GM13976 (cell line): ENCODE results near the gene MYO9A.
A peak's percentile ranks its signal among the peaks of the same experiment; 100 is the strongest.
"Not testable (repeated sequence)": the region's sequence is repeated elsewhere in the genome, so short reads cannot be mapped to it uniquely, and the experiment has no call there.

Experiments used
- DNase-seq: peaks from one replicate; pipeline ENCODE4 v3.0.0; 2012; ENCODE audit warnings: low spot score
- in situ Hi-C: fragments of 300-500 bp; cut with MboI; formaldehyde crosslinking; loops from one replicate; pipeline ENCODE4 v1.12.0; 2022; ENCODE audit warnings: low sequenced_read_pairs, mixed read lengths, inconsistent platforms; ENCODE audit not compliant: unreplicated experiment
- TF ChIP-seq, protein P1 (sequence below): IDR thresholded peaks from 2 replicates; pipeline ENCODE4 v1.5.1; 2012; ENCODE audit warnings: borderline replicate concordance, mild to moderate bottlenecking; ENCODE audit not compliant: insufficient read depth; ENCODE audit errors: extremely low read depth, missing control alignments, control extremely low read depth

Gene MYO9A

DNA sequence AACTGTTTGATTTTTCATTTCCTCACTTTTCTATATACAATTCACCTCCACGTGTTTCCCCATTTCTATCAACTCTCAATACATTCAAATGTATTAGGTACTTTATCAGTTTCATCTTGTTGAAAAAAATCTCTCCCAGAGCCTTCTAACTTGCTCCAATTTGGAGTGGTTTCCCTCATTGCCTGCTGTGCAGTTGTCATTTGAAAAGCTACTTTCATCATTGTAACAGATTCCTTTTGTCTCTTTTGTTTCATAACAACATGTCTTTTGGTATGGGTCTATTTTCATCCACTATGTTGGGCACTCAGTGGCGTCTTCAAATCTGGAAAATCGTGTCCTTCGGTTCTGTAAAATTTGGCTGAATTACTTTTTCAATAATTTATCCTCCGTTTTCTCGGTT lies 232.6 kb downstream of the MYO9A start:
- no peak for DNase-seq
- TF ChIP-seq, protein P1, sequence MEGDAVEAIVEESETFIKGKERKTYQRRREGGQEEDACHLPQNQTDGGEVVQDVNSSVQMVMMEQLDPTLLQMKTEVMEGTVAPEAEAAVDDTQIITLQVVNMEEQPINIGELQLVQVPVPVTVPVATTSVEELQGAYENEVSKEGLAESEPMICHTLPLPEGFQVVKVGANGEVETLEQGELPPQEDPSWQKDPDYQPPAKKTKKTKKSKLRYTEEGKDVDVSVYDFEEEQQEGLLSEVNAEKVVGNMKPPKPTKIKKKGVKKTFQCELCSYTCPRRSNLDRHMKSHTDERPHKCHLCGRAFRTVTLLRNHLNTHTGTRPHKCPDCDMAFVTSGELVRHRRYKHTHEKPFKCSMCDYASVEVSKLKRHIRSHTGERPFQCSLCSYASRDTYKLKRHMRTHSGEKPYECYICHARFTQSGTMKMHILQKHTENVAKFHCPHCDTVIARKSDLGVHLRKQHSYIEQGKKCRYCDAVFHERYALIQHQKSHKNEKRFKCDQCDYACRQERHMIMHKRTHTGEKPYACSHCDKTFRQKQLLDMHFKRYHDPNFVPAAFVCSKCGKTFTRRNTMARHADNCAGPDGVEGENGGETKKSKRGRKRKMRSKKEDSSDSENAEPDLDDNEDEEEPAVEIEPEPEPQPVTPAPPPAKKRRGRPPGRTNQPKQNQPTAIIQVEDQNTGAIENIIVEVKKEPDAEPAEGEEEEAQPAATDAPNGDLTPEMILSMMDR: no peak
- in situ Hi-C loops: no loop called here

DNA sequence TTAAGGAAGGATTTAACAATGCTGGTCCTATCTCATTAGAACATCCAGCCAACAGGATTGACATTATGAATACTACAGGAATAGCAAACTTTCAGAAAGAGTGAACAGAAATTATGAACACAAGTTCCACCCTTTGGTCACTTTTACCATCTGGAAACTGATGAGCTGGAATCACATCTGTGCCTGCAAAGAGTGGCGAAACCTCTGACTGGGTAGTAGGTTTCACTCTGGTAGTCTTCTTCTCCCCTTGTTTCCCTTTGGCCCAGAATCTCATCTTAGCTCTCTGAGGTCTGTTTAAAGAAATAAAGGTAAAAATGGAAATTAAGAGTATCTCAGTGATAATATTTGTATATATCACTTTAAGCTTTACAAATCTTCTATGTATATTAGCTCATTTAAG lies 234.5 kb downstream of the MYO9A start:
- no peak for DNase-seq
- in situ Hi-C loops: no loop called here
- TF ChIP-seq, protein P1: no peak

DNA sequence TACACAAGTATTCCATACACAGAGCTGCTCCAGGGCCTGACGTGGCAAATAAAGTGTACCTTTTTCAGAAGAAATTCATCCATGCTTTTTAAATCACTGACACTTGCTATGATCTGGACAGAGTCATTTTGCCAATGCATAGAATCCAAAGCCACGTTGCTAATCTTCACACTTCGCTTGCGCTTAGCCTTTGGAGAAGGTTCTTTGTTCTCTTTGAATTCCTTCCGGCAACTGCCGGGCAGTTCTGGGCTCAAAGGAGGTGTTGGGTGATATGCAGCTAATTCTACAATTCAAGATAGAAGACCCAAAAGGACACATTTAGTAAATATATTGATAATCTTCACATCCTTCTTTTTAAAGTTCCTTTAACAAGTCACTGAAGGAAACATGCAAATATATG lies 237.7 kb downstream of the MYO9A start:
- in situ Hi-C loops: no loop called here
- no peak for DNase-seq
- TF ChIP-seq, protein P1: no peak

DNA sequence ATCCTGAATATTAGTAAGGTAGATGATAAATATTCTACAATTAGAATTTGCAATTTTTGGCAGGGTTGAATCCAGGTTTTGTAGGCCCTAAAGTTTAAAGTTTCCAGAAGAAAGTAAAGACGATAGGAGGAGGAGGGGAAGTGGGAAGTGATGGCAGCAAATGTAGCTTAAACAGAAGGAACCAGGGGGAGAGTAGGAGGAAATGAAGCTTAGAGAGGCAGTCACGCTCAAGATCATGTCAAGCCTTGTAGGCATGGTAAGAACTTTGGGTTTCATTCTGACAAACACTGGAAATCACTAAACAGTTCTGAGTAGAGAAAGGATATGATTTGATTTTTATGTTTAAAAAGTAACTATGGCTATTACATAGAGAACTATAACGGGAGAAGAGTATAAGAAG lies 243.7 kb downstream of the MYO9A start:
- peak; percentile 43 for DNase-seq
- TF ChIP-seq, protein P1: no peak
- in situ Hi-C loops: no loop called here

DNA sequence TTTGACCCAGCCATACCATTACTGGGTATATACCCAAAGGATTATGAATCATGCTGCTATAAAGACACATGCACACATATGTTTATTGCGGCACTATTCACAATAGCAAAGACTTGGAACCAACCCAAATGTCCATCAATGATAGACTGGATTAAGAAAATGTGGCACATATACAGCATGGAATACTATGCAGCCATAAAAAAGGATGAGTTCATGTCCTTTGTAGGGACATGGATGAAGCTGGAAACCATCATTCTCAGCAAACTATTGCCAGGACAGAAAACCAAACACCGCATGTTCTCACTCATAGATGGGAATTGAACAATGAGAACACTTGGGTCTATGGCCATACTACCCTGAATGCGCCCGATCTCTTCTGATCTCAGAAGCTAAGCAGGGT lies 259.7 kb downstream of the MYO9A start:
- DNase-seq, in situ Hi-C loops: not testable (repeated sequence)

DNA sequence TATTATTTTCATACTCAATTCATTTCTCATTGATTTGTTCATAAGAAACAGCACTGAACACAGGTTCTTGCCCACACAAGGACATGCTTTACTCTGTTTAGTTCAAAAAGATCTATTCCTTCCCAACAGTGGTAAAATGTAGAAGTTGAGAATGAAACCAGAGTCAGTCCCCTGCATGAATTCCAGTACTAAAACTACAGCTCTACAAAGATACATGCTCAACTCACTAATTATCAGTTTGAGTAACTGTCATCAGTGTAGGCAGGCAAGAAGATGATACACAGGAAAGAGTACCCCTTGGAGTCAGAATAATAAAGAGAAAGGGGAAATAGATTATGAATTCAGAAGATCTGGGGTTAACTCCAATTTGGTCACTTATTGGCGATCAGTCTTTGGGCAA lies 264.4 kb downstream of the MYO9A start:
- in situ Hi-C loops: no loop called here

DNA sequence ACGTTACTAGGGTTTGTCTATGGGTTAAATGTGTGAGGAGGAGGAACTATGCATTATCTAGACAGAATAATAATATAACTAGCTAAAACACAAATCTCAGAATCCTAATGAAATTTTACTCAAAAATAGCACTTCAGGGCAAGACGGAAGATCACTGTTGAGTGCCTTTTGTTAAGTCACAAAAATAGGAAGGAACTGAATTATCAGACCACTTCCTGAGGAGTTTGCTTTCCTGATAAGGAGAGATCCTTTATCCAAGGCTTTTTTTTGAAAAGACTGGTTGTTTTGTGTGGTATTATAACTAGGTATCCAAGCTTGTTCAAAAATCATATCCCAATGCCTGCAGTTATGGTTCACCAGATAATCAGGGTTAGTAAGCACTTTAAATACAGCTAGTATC lies 273.0 kb downstream of the MYO9A start:
- TF ChIP-seq, protein P1: no peak
- in situ Hi-C loops: no loop called here
- no peak for DNase-seq

More for the DNA sequence above, 264.4 kb downstream of the MYO9A start:
- TF ChIP-seq, protein P1: no peak
- DNase-seq: no peak

DNA sequence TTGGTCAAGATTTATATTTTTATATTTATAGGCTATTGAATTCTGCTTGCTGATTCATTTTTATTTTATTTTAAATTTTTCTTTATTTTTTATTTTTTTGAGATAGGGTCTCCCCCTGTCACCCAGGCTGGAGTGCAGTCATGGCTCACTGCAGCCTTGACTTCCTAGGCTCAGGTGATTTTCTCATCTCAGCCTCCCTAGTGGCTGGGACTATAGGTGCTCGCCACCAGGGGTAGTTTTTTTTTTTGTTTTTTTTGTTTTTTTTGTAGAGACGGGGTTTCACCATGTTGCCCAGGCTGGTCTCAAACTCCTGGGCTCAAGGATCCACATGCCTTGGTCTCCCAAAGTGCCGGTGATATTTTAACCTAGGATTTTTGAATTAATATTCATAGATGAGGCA lies 276.4 kb downstream of the MYO9A start:
- in situ Hi-C loops: no loop called here

More for the DNA sequence above, 276.4 kb downstream of the MYO9A start:
- TF ChIP-seq, protein P1: no peak
- no peak for DNase-seq
